H1 (cell line): ENCODE data around the gene FRS2. TPM values are rescaled to one million over a fixed set of nuclear protein-coding genes. Genes with fewer than 3 reads are reported as not detected.

Experiments
- CTCF ChIA-PET: fragments of 300-600 bp; sonication (Branson Sonifier 250); formaldehyde crosslinking; loops from one replicate; lab custom pipeline; 2021; ENCODE audit not compliant: partially characterized antibody; lab: Charles Lee
- POLR2A ChIA-PET: fragments of 300-600 bp; sonication (Branson Sonifier 250); formaldehyde crosslinking; loops from one replicate; lab custom pipeline; 2021; ENCODE audit warnings: inconsistent platforms; ENCODE audit not compliant: partially characterized antibody; lab: Charles Lee
- DNase-seq, 2 experiments: peaks; one replicate each; pipeline versions ENCODE4 v3.0.0 to v3.0.0-alpha.2; 2010 to 2022; ENCODE audit warnings: low spot score in 2 of 2, low read depth in 1 of 2, mixed read lengths in 1 of 2
- FAIRE-seq: peaks from 2 replicates; lab custom pipeline; 2011; peaks lifted over from hg19 to GRCh38; lab: Jason Lieb, UNC
- H2AFZ ChIP-seq: 2 replicates; pipeline ENCODE4 v1.8.1; 2012; ENCODE audit warnings: low read length, inconsistent platforms
- H2AK5ac ChIP-seq: 2 replicates; pipeline ENCODE4 v1.6.1; 2013; ENCODE audit warnings: low read depth, low read length
- H2BK120ac ChIP-seq: replicated peaks from 2 replicates; pipeline ENCODE3; 2013; ENCODE audit warnings: low read depth, low read length, inconsistent platforms
- H2BK12ac ChIP-seq: 2 replicates; pipeline ENCODE4 v1.6.1; 2013; ENCODE audit warnings: low read depth, low read length
- H2BK15ac ChIP-seq: 2 replicates; pipeline ENCODE4 v1.6.1; 2013; ENCODE audit warnings: low read length
- H2BK20ac ChIP-seq: 2 replicates; pipeline ENCODE4 v1.6.1; 2013; ENCODE audit warnings: low read length
- H2BK5ac ChIP-seq: 2 replicates; pipeline ENCODE4 v1.6.1; 2013; ENCODE audit warnings: low read depth, low read length
- H3K14ac ChIP-seq: 2 replicates; pipeline ENCODE4 v1.6.1; 2013; ENCODE audit warnings: inconsistent platforms; ENCODE audit not compliant: insufficient read length
- H3K18ac ChIP-seq: 2 replicates; pipeline ENCODE4 v1.6.1; 2013; ENCODE audit warnings: low read length; ENCODE audit errors: extremely low read depth
- H3K23ac ChIP-seq: 2 replicates; pipeline ENCODE4 v1.6.1; 2013; ENCODE audit warnings: inconsistent platforms; ENCODE audit not compliant: insufficient read length
- H3K23me2 ChIP-seq: 2 replicates; pipeline ENCODE4 v1.6.1; 2013; ENCODE audit warnings: low read depth, low read length
- H3K27ac ChIP-seq: 2 replicates; pipeline ENCODE4 v1.6.1; 2011; ENCODE audit warnings: low read depth, low read length, inconsistent platforms
- H3K27me3 ChIP-seq, 4 experiments: replicated peaks in 1 of 4; 1 replicate in 1 of 4; 2 replicates in 3 of 4; pipeline versions ENCODE4 v1.6.1 to v1.8.1; 2011 to 2013; ENCODE audit warnings: low read length in 3 of 4, mild to moderate bottlenecking in 3 of 4, inconsistent platforms in 2 of 4, mixed read lengths in 2 of 4, moderate library complexity in 1 of 4; ENCODE audit not compliant: control insufficient read depth in 3 of 4, insufficient read depth in 3 of 4; ENCODE audit errors: extremely low read depth in 1 of 4
- H3K36me3 ChIP-seq, 4 experiments: 2 replicates each; pipeline versions ENCODE4 v1.6.1 to v1.8.1; 2011 to 2013; ENCODE audit warnings: mild to moderate bottlenecking in 4 of 4, low read length in 3 of 4, moderate library complexity in 2 of 4, control low read depth in 1 of 4, inconsistent platforms in 1 of 4; ENCODE audit not compliant: insufficient read depth in 4 of 4, control insufficient read depth in 2 of 4
- H3K4ac ChIP-seq: replicated peaks from 2 replicates; pipeline ENCODE3; 2013; ENCODE audit warnings: low read length, low read depth, mixed read lengths, inconsistent platforms; ENCODE audit not compliant: insufficient read length
- H3K4me1 ChIP-seq, 4 experiments: replicated peaks in 1 of 4; 1 replicate in 1 of 4; 2 replicates in 3 of 4; pipeline versions ENCODE4 v1.6.1 to v1.8.1; 2011 to 2013; ENCODE audit warnings: low read length in 3 of 4, inconsistent platforms in 2 of 4, mixed read lengths in 1 of 4; ENCODE audit not compliant: insufficient read depth in 4 of 4, control insufficient read depth in 3 of 4
- H3K4me2 ChIP-seq, 2 experiments: 2 replicates each; pipeline versions ENCODE4 v1.6.1 to v1.8.1; 2011 to 2013; ENCODE audit warnings: low read depth in 2 of 2, low read length in 2 of 2, control low read depth in 1 of 2, inconsistent platforms in 1 of 2, mild to moderate bottlenecking in 1 of 2; ENCODE audit not compliant: insufficient read depth in 1 of 2
- H3K4me3 ChIP-seq, 4 experiments: fragments of 200-600, 300-600 bp in 1 of 4; sonication (generic), shearing (Covaris generic), sonication (Bioruptor Twin) in 1 of 4; 2 replicates each; pipeline versions ENCODE4 v1.5.1 to v1.8.1; 2011 to 2016; ENCODE audit warnings: low read length in 4 of 4, low read depth in 3 of 4, control low read depth in 2 of 4, inconsistent platforms in 2 of 4, mild to moderate bottlenecking in 2 of 4, mixed read lengths in 1 of 4, moderate library complexity in 1 of 4; ENCODE audit not compliant: insufficient read depth in 2 of 4; ENCODE audit errors: extremely low read depth in 1 of 4
- H3K56ac ChIP-seq: replicated peaks from 2 replicates; pipeline ENCODE3; 2013; ENCODE audit warnings: low read depth, mild to moderate bottlenecking, mixed read lengths, low read length, inconsistent platforms; ENCODE audit not compliant: insufficient read length
- H3K79me1 ChIP-seq: 2 replicates; pipeline ENCODE4 v1.6.1; 2013; ENCODE audit warnings: low read depth, low read length, control low read depth
- H3K79me2 ChIP-seq, 2 experiments: 2 replicates each; pipeline versions ENCODE4 v1.6.1 to v1.8.1; 2012 to 2013; ENCODE audit warnings: low read length in 2 of 2, mild to moderate bottlenecking in 2 of 2, inconsistent platforms in 1 of 2; ENCODE audit not compliant: insufficient read depth in 2 of 2, control insufficient read depth in 1 of 2
- H3K9ac ChIP-seq, 4 experiments: replicated peaks in 1 of 4; 1 replicate in 1 of 4; 2 replicates in 3 of 4; pipeline versions ENCODE4 v1.6.1 to v1.8.1; 2011 to 2013; ENCODE audit warnings: low read depth in 3 of 4, low read length in 3 of 4, control low read depth in 2 of 4, mild to moderate bottlenecking in 2 of 4, moderate library complexity in 2 of 4, inconsistent platforms in 1 of 4; ENCODE audit errors: extremely low read depth in 1 of 4
- H3K9me3 ChIP-seq, 2 experiments: 2 replicates each; pipeline versions ENCODE4 v1.6.1 to v1.8.1; 2012 to 2013; ENCODE audit warnings: mild to moderate bottlenecking in 2 of 2, moderate library complexity in 2 of 2, control low read depth in 1 of 2, inconsistent platforms in 1 of 2, low read depth in 1 of 2, low read length in 1 of 2, mixed read lengths in 1 of 2; ENCODE audit not compliant: insufficient read depth in 2 of 2
- H4K20me1 ChIP-seq, 2 experiments: replicated peaks in 1 of 2; 2 replicates each; pipeline versions ENCODE3 to v1.8.1; 2011 to 2013; ENCODE audit warnings: inconsistent platforms in 2 of 2, low read length in 2 of 2, mild to moderate bottlenecking in 1 of 2; ENCODE audit not compliant: insufficient read depth in 2 of 2, control insufficient read depth in 1 of 2
- H4K5ac ChIP-seq: 2 replicates; pipeline ENCODE4 v1.6.1; 2013; ENCODE audit warnings: low read length, low read depth, mixed read lengths, inconsistent platforms; ENCODE audit not compliant: insufficient read length
- H4K8ac ChIP-seq: 2 replicates; pipeline ENCODE4 v1.8.0; 2013; ENCODE audit warnings: mild to moderate bottlenecking, moderate library complexity, low read length, inconsistent platforms; ENCODE audit not compliant: insufficient read depth; ENCODE audit errors: extremely low read depth
- H4K91ac ChIP-seq: replicated peaks from 2 replicates; pipeline ENCODE3; 2013; ENCODE audit warnings: low read length, mixed read lengths, inconsistent platforms; ENCODE audit not compliant: insufficient read length
- GABPA ChIP-seq: IDR thresholded peaks from 2 replicates; pipeline ENCODE4 v1.6.1; 2011; ENCODE audit warnings: mild to moderate bottlenecking, low read length, moderate library complexity, borderline replicate concordance; ENCODE audit not compliant: insufficient read depth
- RNF2 ChIP-seq: fragments of 200-900, 300-1000 bp; sonication (generic); IDR thresholded peaks from 2 replicates; pipeline ENCODE4 v1.7.1; 2016; ENCODE audit warnings: borderline replicate concordance, low read depth, mild to moderate bottlenecking, antibody characterized with exemption, low read length; ENCODE audit not compliant: poor library complexity, severe bottlenecking; ENCODE audit errors: missing control alignments
- SIX5 ChIP-seq: IDR thresholded peaks from 2 replicates; pipeline ENCODE4 v1.6.1; 2011; ENCODE audit warnings: mild to moderate bottlenecking, low read depth, low read length
- WGBS, 2 experiments: shearing (Covaris generic) in 1 of 2; methylation state at CpG; one replicate each; pipeline versions ENCODE4 v1.1.6 to v1.1.7; 2013 to 2015; ENCODE audit warnings: low lambda C conversion rate in 2 of 2, mixed read lengths in 2 of 2, inconsistent platforms in 1 of 2, low coverage in 1 of 2, missing lambda C conversion rate in 1 of 2; ENCODE audit not compliant: insufficient replicate concordance in 2 of 2, insufficient coverage in 1 of 2, insufficient read length in 1 of 2; ENCODE audit errors: extremely low coverage in 1 of 2, missing lambda C conversion rate in 1 of 2; 5-methylcytosine and 5-hydroxymethylcytosine counted together
- polyA plus RNA-seq, 7 experiments: library from polyadenylated mRNA; depleted of rRNA in 3 of 7; stranded (reverse) in 5 of 7; unstranded in 2 of 7; fragments of >200 nt in 5 of 7; fragments of 200-250 nt in 2 of 7; gene quantifications; 1 replicate in 5 of 7; 2 replicates in 1 of 7; 4 replicates in 1 of 7; pipeline versions ENCODE4 v1.2.1 to v1.2.3, GENCODE V29; 2011 to 2013; ENCODE audit warnings: missing spikeins in 2 of 7, mixed read lengths in 2 of 7
- total RNA-seq: library from RNA; stranded (reverse); fragmentation: NEBNext Ultra II Directional; extraction: Animal tissue kit (Norgen Biotek cat#: 25700); gene quantifications from 2 replicates; pipeline ENCODE4 v1.2.1, GENCODE V29; 2021
- TF ChIP-seq, protein P1 (sequence below): IDR thresholded peaks from 2 replicates; pipeline ENCODE4 v1.6.1; 2012; ENCODE audit warnings: inconsistent platforms

The FRS2 gene
- total and polyA plus RNA-seq, 2 of the 8 experiments (the other 6 are each of a cell fraction or from before 2014, with no cell fraction given): 10.3 to 35.8 TPM

DNA sequence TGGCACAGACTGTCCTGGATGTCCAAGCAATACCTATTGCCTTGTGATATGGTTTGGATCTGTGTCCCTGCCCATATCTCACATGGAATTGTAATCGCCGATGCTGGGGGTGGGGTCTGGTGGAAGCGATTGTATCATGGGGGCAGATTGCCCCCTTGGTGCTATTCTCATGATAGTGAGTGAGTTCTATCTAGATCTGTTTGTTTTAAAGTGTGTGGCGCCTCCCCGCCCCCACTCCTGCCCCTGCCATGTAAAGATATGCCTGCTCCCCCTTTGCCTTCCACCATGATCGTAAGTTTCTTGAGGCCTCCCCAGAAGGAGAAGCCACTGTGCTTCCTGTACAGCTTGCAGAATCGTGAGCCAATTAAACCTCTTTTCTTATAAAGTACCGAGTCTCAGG lies 157.3 kb downstream of the FRS2 start:
- Histone ChIP-seq H3K14ac (no peak overlapping the region), H3K27me3 (no peaks in the 10 kb centered on the region), H2BK12ac (no peak overlapping the region), H4K91ac (no peak overlapping the region), H3K23ac (no peak overlapping the region), H3K4ac (no peak overlapping the region), H4K20me1 (no peaks in the 10 kb centered on the region), H3K4me3 (no peak overlapping the region), H2BK20ac (no peak overlapping the region), H3K4me2 (no peak overlapping the region), H3K79me1 (no peaks in the 10 kb centered on the region), H3K4me1 (no peaks in the 10 kb centered on the region), H2AFZ (no peak overlapping the region), H3K36me3 (no peaks in the 10 kb centered on the region), H3K23me2 (no peaks in the 10 kb centered on the region; the same call in 1 of the 2 replicates), H3K9ac (no peak overlapping the region), H3K27ac (no peak overlapping the region), H4K5ac (no peak overlapping the region), H2BK120ac (no peak overlapping the region), H4K8ac (no peak overlapping the region), H3K9me3 (no peaks in the 10 kb centered on the region), H2AK5ac (no peak overlapping the region), H2BK15ac (no peak overlapping the region), H3K56ac (no peak overlapping the region), H3K79me2 (no peaks in the 10 kb centered on the region), H3K18ac (no peak overlapping the region), H2BK5ac (no peak overlapping the region)
- ChIA-PET POLR2A (no interaction called here), CTCF (interaction anchor here (0.5 to 8.3 kb wide), 4 partner anchors 8 to 300 kb away, joined by 3 to 68 read pairs (median 35); no protein-coding TSS in a partner anchor)
- 79% methylated on average over 8 of the region's 8 CpGs; no CpG with 5 or more reads in 1 of the 2 experiments for WGBS, 2 experiments
- TF ChIP-seq GABPA (no peak), SIX5 (no peak), RNF2 (no peak)
- TF ChIP-seq, protein P1, sequence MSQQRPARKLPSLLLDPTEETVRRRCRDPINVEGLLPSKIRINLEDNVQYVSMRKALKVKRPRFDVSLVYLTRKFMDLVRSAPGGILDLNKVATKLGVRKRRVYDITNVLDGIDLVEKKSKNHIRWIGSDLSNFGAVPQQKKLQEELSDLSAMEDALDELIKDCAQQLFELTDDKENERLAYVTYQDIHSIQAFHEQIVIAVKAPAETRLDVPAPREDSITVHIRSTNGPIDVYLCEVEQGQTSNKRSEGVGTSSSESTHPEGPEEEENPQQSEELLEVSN: no peak
- no peak for FAIRE-seq
- no peak for DNase-seq
